Measurements from ENCODE around the gene EPM2A.

GRCh38 chr6:145735356-145736165 lies at the start of gene EPM2A:
- TF ChIP-seq MYC (IDR thresholded peaks at IDR 0.05; ENCODE audit: low read depth, low read length): peak; percentile 86
- peak; percentile 57 for TF ChIP-seq POLR2A (IDR thresholded peaks at IDR 0.05; ENCODE audit: extremely low read depth, insufficient read length)
- peak; percentile 95 for TF ChIP-seq MAX (IDR thresholded peaks at IDR 0.05; ENCODE audit: low read depth, low read length)
